BLaER1 (cell line): ENCODE results near the gene ZNF804B.

Experiments used
- H3K27ac ChIP-seq: shearing (Covaris generic); formaldehyde crosslinking; 2 replicates; pipeline ENCODE4 v1.8.1; 2022
- H3K27me3 ChIP-seq: shearing (Covaris generic); formaldehyde crosslinking; 2 replicates; pipeline ENCODE4 v1.8.1; 2022
- H3K36me3 ChIP-seq: shearing (Covaris generic); formaldehyde crosslinking; 2 replicates; pipeline ENCODE4 v1.8.1; 2022
- H3K4me1 ChIP-seq: shearing (Covaris generic); formaldehyde crosslinking; 2 replicates; pipeline ENCODE4 v1.8.1; 2022
- H3K4me2 ChIP-seq: shearing (Covaris generic); formaldehyde crosslinking; 2 replicates; pipeline ENCODE4 v1.8.1; 2022
- H3K4me3 ChIP-seq: shearing (Covaris generic); formaldehyde crosslinking; 2 replicates; pipeline ENCODE4 v1.8.1; 2022
- H3K9ac ChIP-seq: shearing (Covaris generic); formaldehyde crosslinking; 2 replicates; pipeline ENCODE4 v1.8.1; 2022
- H3K9me3 ChIP-seq: shearing (Covaris generic); formaldehyde crosslinking; 2 replicates; pipeline ENCODE4 v1.8.1; 2022
- H4K20me1 ChIP-seq: shearing (Covaris generic); formaldehyde crosslinking; 2 replicates; pipeline ENCODE4 v1.8.1; 2022
- Cebpa-rat ChIP-seq: shearing (Covaris generic); IDR thresholded peaks from 2 replicates; pipeline ENCODE4 v1.8.1; 2022

The ZNF804B gene

GRCh38 chr7:88818552-88818951 is 59.1 kb downstream of the ZNF804B start:
- Histone ChIP-seq H3K27ac (no peak overlapping the region), H3K9me3 (no peaks in the 10 kb centered on the region), H3K9ac (no peak overlapping the region), H3K4me1 (no peaks in the 10 kb centered on the region), H4K20me1 (no peaks in the 10 kb centered on the region), H3K4me3 (no peak overlapping the region), H3K27me3 (no peaks in the 10 kb centered on the region), H3K36me3 (no peaks in the 10 kb centered on the region), H3K4me2 (no peak overlapping the region)
- no peak for TF ChIP-seq Cebpa-rat

GRCh38 chr7:88826222-88826621 is 66.7 kb downstream of the ZNF804B start:
- Histone ChIP-seq H3K4me2 (no peak overlapping the region), H3K9ac (no peak overlapping the region), H3K36me3 (no peaks in the 10 kb centered on the region), H3K27ac (no peak overlapping the region), H4K20me1 (no peaks in the 10 kb centered on the region), H3K9me3 (no peaks in the 10 kb centered on the region), H3K27me3 (no peaks in the 10 kb centered on the region), H3K4me3 (no peak overlapping the region), H3K4me1 (no peaks in the 10 kb centered on the region)
- no peak for TF ChIP-seq Cebpa-rat

- TF ChIP-seq Cebpa-rat, result no peak
- H3K27ac ChIP-seq, result no peak overlapping the region
- H3K27me3 ChIP-seq, result no peaks in the 10 kb centered on the region
- H3K4me2 ChIP-seq, result no peak overlapping the region
- no peaks in the 10 kb centered on the region for H3K9me3 ChIP-seq
- no peaks in the 10 kb centered on the region for H4K20me1 ChIP-seq
- no peaks in the 10 kb centered on the region for H3K4me1 ChIP-seq
- no peak overlapping the region for H3K4me3 ChIP-seq
- no peaks in the 10 kb centered on the region for H3K36me3 ChIP-seq
- H3K9ac ChIP-seq, result no peak overlapping the region
Observed at GRCh38 chr7:88835147-88835728, 75.7 kb downstream of the ZNF804B start.

- Histone ChIP-seq H3K4me1 (no peaks in the 10 kb centered on the region), H3K36me3 (no peaks in the 10 kb centered on the region), H3K4me2 (no peak overlapping the region), H3K9me3 (no peaks in the 10 kb centered on the region), H3K9ac (no peak overlapping the region), H3K27ac (no peak overlapping the region), H3K27me3 (no peaks in the 10 kb centered on the region), H3K4me3 (no peak overlapping the region), H4K20me1 (no peaks in the 10 kb centered on the region)
- no peak for TF ChIP-seq Cebpa-rat
Observed at GRCh38 chr7:88842201-88842600, 82.7 kb downstream of the ZNF804B start.

- no peak for TF ChIP-seq Cebpa-rat
- Histone ChIP-seq H3K9me3 (no peaks in the 10 kb centered on the region), H3K4me3 (no peak overlapping the region), H3K4me1 (no peaks in the 10 kb centered on the region), H3K4me2 (no peak overlapping the region), H3K9ac (no peak overlapping the region), H3K27me3 (no peaks in the 10 kb centered on the region), H3K36me3 (no peaks in the 10 kb centered on the region), H3K27ac (no peak overlapping the region), H4K20me1 (no peaks in the 10 kb centered on the region)
Observed at GRCh38 chr7:88845091-88845490, 85.6 kb downstream of the ZNF804B start.

GRCh38 chr7:88851220-88851619 is 91.7 kb downstream of the ZNF804B start:
- H3K9me3 ChIP-seq, result no peaks in the 10 kb centered on the region
- H3K9ac ChIP-seq, result no peak overlapping the region
- H3K4me2 ChIP-seq, result no peak overlapping the region
- H3K4me1 ChIP-seq, result no peaks in the 10 kb centered on the region
- no peaks in the 10 kb centered on the region for H4K20me1 ChIP-seq
- TF ChIP-seq Cebpa-rat, result no peak
- no peak overlapping the region for H3K4me3 ChIP-seq
- no peaks in the 10 kb centered on the region for H3K27me3 ChIP-seq
- H3K36me3 ChIP-seq, result no peaks in the 10 kb centered on the region
- no peak overlapping the region for H3K27ac ChIP-seq

- Histone ChIP-seq H3K4me2 (no peak overlapping the region), H3K4me1 (no peaks in the 10 kb centered on the region), H4K20me1 (no peaks in the 10 kb centered on the region), H3K27me3 (no peaks in the 10 kb centered on the region), H3K4me3 (no peak overlapping the region), H3K9ac (no peak overlapping the region), H3K9me3 (no peaks in the 10 kb centered on the region), H3K36me3 (no peaks in the 10 kb centered on the region), H3K27ac (no peak overlapping the region)
- no peak for TF ChIP-seq Cebpa-rat
Observed at GRCh38 chr7:88859288-88859687, 99.8 kb downstream of the ZNF804B start.

- H4K20me1 ChIP-seq, result no peaks in the 10 kb centered on the region
- H3K36me3 ChIP-seq, result no peaks in the 10 kb centered on the region
Observed at GRCh38 chr7:88866265-88866863, 106.9 kb downstream of the ZNF804B start.

GRCh38 chr7:88867158-88867557 is 107.7 kb downstream of the ZNF804B start:
- H3K36me3 ChIP-seq, result no peaks in the 10 kb centered on the region
- no peaks in the 10 kb centered on the region for H4K20me1 ChIP-seq
- H3K4me3 ChIP-seq, result no peak overlapping the region
- H3K27me3 ChIP-seq, result no peaks in the 10 kb centered on the region
- 0 out of 2 replicates have a peak, but pooled peaks cover 4% of the 10 kb centered on the region for H3K9me3 ChIP-seq
- no peaks in the 10 kb centered on the region for H3K4me1 ChIP-seq
- TF ChIP-seq Cebpa-rat, result no peak
- no peak overlapping the region for H3K27ac ChIP-seq
- no peak overlapping the region for H3K9ac ChIP-seq
- H3K4me2 ChIP-seq, result no peak overlapping the region

More at GRCh38 chr7:88866265-88866863, 106.9 kb downstream of the ZNF804B start:
- H3K4me1 ChIP-seq, result no peaks in the 10 kb centered on the region
- H3K4me2 ChIP-seq, result no peak overlapping the region
- H3K27me3 ChIP-seq, result no peaks in the 10 kb centered on the region
- no peak for TF ChIP-seq Cebpa-rat
- 0 out of 2 replicates have a peak, but pooled peaks cover 4% of the 10 kb centered on the region for H3K9me3 ChIP-seq
- H3K9ac ChIP-seq, result no peak overlapping the region
- no peak overlapping the region for H3K4me3 ChIP-seq
- no peak overlapping the region for H3K27ac ChIP-seq

GRCh38 chr7:88868456-88868855 is 109.0 kb downstream of the ZNF804B start:
- no peak for TF ChIP-seq Cebpa-rat
- Histone ChIP-seq H3K27ac (no peak overlapping the region), H3K9me3 (0 out of 2 replicates have a peak, but pooled peaks cover 4% of the 10 kb centered on the region), H3K36me3 (no peaks in the 10 kb centered on the region), H3K4me2 (no peak overlapping the region), H4K20me1 (no peaks in the 10 kb centered on the region), H3K9ac (no peak overlapping the region), H3K4me1 (no peaks in the 10 kb centered on the region), H3K27me3 (no peaks in the 10 kb centered on the region), H3K4me3 (no peak overlapping the region)
